CD4-positive, alpha-beta memory T cell (primary cell): ENCODE measurements around the gene MANBA. TPM values are rescaled to one million over a fixed set of nuclear protein-coding genes. Genes with fewer than 3 reads are reported as not detected.

ENCODE experiments used
- CTCF ChIA-PET: fragments of 350-600 bp; sonication (Branson Sonifier 250); formaldehyde crosslinking; loops from one replicate; lab custom pipeline; 2021; ENCODE audit warnings: inconsistent platforms; ENCODE audit not compliant: partially characterized antibody; lab: Charles Lee
- POLR2A ChIA-PET: fragments of 350-600 bp; sonication (Branson Sonifier 250); formaldehyde crosslinking; loops from one replicate; lab custom pipeline; 2021; ENCODE audit not compliant: partially characterized antibody; lab: Charles Lee
- DNase-seq, 5 donors: peaks; one replicate each; pipeline versions ENCODE4 v3.0.0 to v3.0.0-alpha.2; 2020 to 2022; ENCODE audit warnings: mixed read lengths in 1 of 5
- H3K27ac ChIP-seq: one replicate; pipeline ENCODE4 v1.7.0; 2013; ENCODE audit warnings: low read depth, low read length
- H3K27me3 ChIP-seq: 2 replicates; pipeline ENCODE4 v1.7.0; 2013; ENCODE audit warnings: mild to moderate bottlenecking, low read length, moderate library complexity; ENCODE audit not compliant: insufficient read depth
- H3K36me3 ChIP-seq: 2 replicates; pipeline ENCODE4 v1.7.0; 2013; ENCODE audit warnings: mild to moderate bottlenecking, low read length, moderate library complexity; ENCODE audit not compliant: insufficient read depth
- H3K4me1 ChIP-seq: 2 replicates; pipeline ENCODE4 v1.7.0; 2013; ENCODE audit warnings: mild to moderate bottlenecking, low read length, moderate library complexity; ENCODE audit not compliant: insufficient read depth
- H3K4me3 ChIP-seq, 2 donors: one replicate each; pipeline ENCODE4 v1.7.0; 2013; ENCODE audit warnings: low read length in 2 of 2, mild to moderate bottlenecking in 1 of 2
- H3K9me3 ChIP-seq, 2 donors: one replicate each; pipeline ENCODE4 v1.7.0; 2013; ENCODE audit warnings: low read length in 2 of 2, control low read depth in 1 of 2; ENCODE audit not compliant: control insufficient read depth in 1 of 2
- H3K27ac Mint-ChIP-seq, 7 donors: one replicate each; pipeline ENCODE4 v1.8.0; 2020 to 2021; ENCODE audit warnings: mixed read lengths in 7 of 7, mild to moderate bottlenecking in 6 of 7, inconsistent platforms in 3 of 7, moderate library complexity in 3 of 7
- H3K27me3 Mint-ChIP-seq, 2 donors: one replicate each; pipeline ENCODE4 v1.8.0; 2020 to 2021; ENCODE audit warnings: mixed read lengths in 2 of 2
- H3K36me3 Mint-ChIP-seq, 2 donors: one replicate each; pipeline ENCODE4 v1.8.0; 2020 to 2021; ENCODE audit warnings: mixed read lengths in 2 of 2, inconsistent platforms in 1 of 2, mild to moderate bottlenecking in 1 of 2
- H3K4me1 Mint-ChIP-seq, 4 donors: one replicate each; pipeline ENCODE4 v1.8.0; 2020 to 2021; ENCODE audit warnings: mixed read lengths in 4 of 4, mild to moderate bottlenecking in 1 of 4
- H3K4me3 Mint-ChIP-seq, 8 donors: one replicate each; pipeline ENCODE4 v1.8.0; 2020 to 2021; ENCODE audit warnings: mixed read lengths in 8 of 8, mild to moderate bottlenecking in 7 of 8, moderate library complexity in 6 of 8, inconsistent platforms in 3 of 8
- H3K9me3 Mint-ChIP-seq, 8 donors: one replicate each; pipeline ENCODE4 v1.8.0; 2020 to 2021; ENCODE audit warnings: mixed read lengths in 8 of 8, mild to moderate bottlenecking in 5 of 8, inconsistent platforms in 3 of 8, moderate library complexity in 1 of 8
- intact Hi-C: fragments of 100-400 bp; cut with micrococcal nuclease; formaldehyde crosslinking; loops from one replicate; pipeline ENCODE4 v1.15.1; 2023
- polyA plus RNA-seq, 2 donors: library from polyadenylated mRNA; unstranded; fragments of 300-500 nt; fragmentation: Illumina TruSeq; gene quantifications; one replicate each; pipeline ENCODE4 v1.2.3, GENCODE V29; 2021
- total RNA-seq, 2 experiments: library from RNA; stranded (reverse); gene quantifications; one replicate each; pipeline ENCODE4 v1.2.3, GENCODE V29; 2021

The MANBA gene
- total and polyA plus RNA-seq, 4 experiments from 2014 or later = 13.5 to 33.2 (median 26.3) TPM

GRCh38 chr4:102606846-102607450 is 153.8 kb downstream of the MANBA start:
- POLR2A ChIA-PET = interaction anchor here (1.2 kb wide), 1 partner anchor 22 kb away, joined by 3 read pairs; no protein-coding TSS in a partner anchor
- Histone ChIP-seq H3K4me1 (peaks cover 64% of the 10 kb centered on the region), H3K36me3 (peaks cover 42% of the 10 kb centered on the region), H3K27me3 (no peaks in the 10 kb centered on the region), H3K27ac (no peak overlapping the region), H3K9me3 (no peaks in the 10 kb centered on the region), H3K4me3 (no peak overlapping the region)
- Mint-ChIP-seq H3K27me3 (no peaks in the 10 kb centered on the region), H3K9me3 (peaks cover 0 to 2% (median 0%) of the 10 kb centered on the region in 8 donors), H3K4me1 (peaks cover 37 to 84% (median 61%) of the 10 kb centered on the region in 4 donors), H3K36me3 (peaks cover 78 to 84% of the 10 kb centered on the region in 2 donors), H3K4me3 (peak overlapping the region in 3 of 8 donors; percentile 15 to 54 (median 36)), H3K27ac (peak overlapping the region in 6 of 7 donors; percentile 22 to 94 (median 70))
- intact Hi-C loops = no loop called here
- DNase-seq = no peak
- CTCF ChIA-PET = no interaction called here

DNA sequence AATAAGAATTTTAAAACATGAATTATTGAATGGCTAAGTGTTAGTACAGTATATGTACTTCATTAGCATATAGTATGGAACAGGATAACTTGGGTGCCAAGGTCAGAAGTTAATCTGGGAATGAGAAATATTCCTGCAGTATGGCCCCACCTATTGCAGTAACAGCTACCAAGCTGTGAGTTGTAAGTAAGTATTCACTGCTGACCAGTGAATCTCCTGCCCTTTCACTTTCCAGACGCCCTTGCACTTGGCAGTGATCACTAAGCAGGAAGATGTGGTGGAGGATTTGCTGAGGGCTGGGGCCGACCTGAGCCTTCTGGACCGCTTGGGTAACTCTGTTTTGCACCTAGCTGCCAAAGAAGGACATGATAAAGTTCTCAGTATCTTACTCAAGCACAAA is 154.5 kb downstream of the MANBA start:
- intact Hi-C loops = no loop called here

DNA sequence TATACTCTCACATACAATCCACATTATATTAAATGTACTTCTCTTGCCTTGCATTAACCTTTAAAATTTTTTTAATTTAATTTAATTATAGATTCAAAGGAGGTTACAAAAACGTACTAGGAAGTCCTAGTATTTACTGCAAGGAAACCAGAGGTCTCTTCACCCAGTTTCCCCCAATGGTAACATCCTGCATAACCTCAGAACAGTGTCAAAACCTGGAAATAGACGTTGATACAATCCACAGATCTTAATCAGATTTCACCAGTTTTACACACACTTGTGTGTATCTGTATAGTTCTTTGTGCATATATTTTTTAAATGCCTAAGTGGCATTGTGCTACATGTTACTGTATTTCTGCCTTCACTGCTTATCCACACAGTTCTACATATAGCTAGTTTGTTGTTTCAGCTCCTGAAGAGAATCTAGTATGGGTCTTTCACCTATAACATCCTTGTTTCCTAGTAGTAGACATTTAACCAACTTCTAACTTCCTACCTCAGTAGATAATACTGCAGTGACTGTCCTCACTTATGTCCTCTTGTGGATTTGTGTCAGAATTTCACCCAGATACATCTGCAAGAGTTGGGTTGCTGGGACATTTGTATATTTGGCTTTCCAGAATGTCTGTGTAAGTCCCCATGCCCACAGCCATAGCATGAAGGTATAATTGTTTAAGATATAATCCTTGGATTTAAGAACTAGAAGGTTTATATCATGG is 156.4 kb downstream of the MANBA start:
- Mint-ChIP-seq H3K27ac (peak overlapping the region in 3 of 7 donors; percentile 10 to 64 (median 33)), H3K4me3 (peak overlapping the region in 2 of 8 donors; percentile 3 to 38), H3K4me1 (peaks cover 30 to 84% (median 59%) of the 10 kb centered on the region in 4 donors), H3K9me3 (no peaks in the 10 kb centered on the region), H3K36me3 (peaks cover 78 to 81% of the 10 kb centered on the region in 2 donors), H3K27me3 (no peaks in the 10 kb centered on the region)
- no peak overlapping the region for H3K4me3 ChIP-seq
- intact Hi-C loops = no loop called here
- H3K9me3 ChIP-seq = no peaks in the 10 kb centered on the region
- H3K4me1 ChIP-seq = peaks cover 56% of the 10 kb centered on the region
- ChIA-PET CTCF (interaction anchor here (1.3 to 1.7 kb wide), 2 partner anchors 28 to 104 kb away, joined by 3 to 6 read pairs; no protein-coding TSS in a partner anchor), POLR2A (interaction anchor here (1.0 to 1.1 kb wide), 2 partner anchors 13 to 101 kb away, joined by 3 read pairs; no protein-coding TSS in a partner anchor)
- DNase-seq = no peak
- no peaks in the 10 kb centered on the region for H3K27me3 ChIP-seq
- peaks cover 48% of the 10 kb centered on the region for H3K36me3 ChIP-seq
- no peak overlapping the region for H3K27ac ChIP-seq

More for the DNA sequence above, 154.5 kb downstream of the MANBA start:
- H3K27ac Mint-ChIP-seq = peak overlapping the region in 5 of 7 donors; percentile 7 to 94 (median 36)
- H3K4me1 ChIP-seq = peaks cover 57% of the 10 kb centered on the region
- peaks cover 78 to 82% of the 10 kb centered on the region in 2 donors for H3K36me3 Mint-ChIP-seq
- H3K27ac ChIP-seq = no peak overlapping the region
- H3K4me1 Mint-ChIP-seq = peaks cover 30 to 84% (median 58%) of the 10 kb centered on the region in 4 donors
- no peak overlapping the region for H3K4me3 Mint-ChIP-seq
- no peak overlapping the region for H3K4me3 ChIP-seq
- H3K9me3 ChIP-seq = no peaks in the 10 kb centered on the region
- H3K36me3 ChIP-seq = peaks cover 40% of the 10 kb centered on the region
- peaks cover 0 to 2% (median 0%) of the 10 kb centered on the region in 8 donors for H3K9me3 Mint-ChIP-seq
- no peak for DNase-seq
- no peaks in the 10 kb centered on the region for H3K27me3 ChIP-seq
- ChIA-PET POLR2A (interaction anchor here (1.2 kb wide), 1 partner anchor 21 kb away, joined by 3 read pairs; no protein-coding TSS in a partner anchor), CTCF (interaction anchor here (1.2 to 1.7 kb wide), 2 partner anchors 9 to 106 kb away, joined by 3 to 6 read pairs; no protein-coding TSS in a partner anchor)
- no peaks in the 10 kb centered on the region for H3K27me3 Mint-ChIP-seq

DNA sequence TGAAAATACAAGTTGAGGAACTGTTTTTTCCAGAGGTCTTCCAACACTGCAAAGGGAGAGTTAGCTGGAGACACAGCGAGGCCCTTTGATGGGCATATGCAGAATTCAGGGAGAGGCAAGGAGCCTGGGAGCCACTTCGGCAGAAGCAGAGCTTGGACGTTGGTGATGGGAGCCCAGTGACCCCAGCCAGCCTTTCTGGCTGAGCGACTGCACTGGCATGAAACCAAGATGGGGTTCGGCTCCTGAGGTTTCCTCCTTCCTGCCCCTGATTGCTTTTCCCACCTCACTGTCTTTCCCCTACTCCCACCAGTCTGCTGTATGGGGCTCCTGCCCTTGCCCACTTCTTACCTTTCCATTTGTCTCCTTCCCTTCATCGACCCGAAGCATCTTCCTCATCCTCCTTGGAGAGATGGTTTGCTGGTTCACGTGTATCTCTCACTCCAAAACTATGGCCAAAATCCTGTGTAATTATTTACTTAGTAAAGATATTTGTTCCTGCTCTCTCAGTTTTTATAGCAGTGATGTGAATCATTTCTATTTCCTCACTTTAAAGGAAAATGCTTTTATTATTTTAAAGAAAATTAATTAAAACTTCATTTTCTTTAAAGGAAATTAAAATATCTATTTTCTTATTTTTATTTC is 159.1 kb downstream of the MANBA start:
- Histone ChIP-seq H3K27ac (no peak overlapping the region), H3K27me3 (no peaks in the 10 kb centered on the region), H3K4me1 (peaks cover 59% of the 10 kb centered on the region), H3K36me3 (peaks cover 32% of the 10 kb centered on the region), H3K4me3 (no peak overlapping the region), H3K9me3 (no peaks in the 10 kb centered on the region)
- Mint-ChIP-seq H3K9me3 (no peaks in the 10 kb centered on the region), H3K36me3 (peaks cover 72 to 79% of the 10 kb centered on the region in 2 donors), H3K4me1 (peaks cover 44 to 84% (median 65%) of the 10 kb centered on the region in 4 donors), H3K27ac (peak overlapping the region in 3 of 7 donors; percentile 47 to 85 (median 68)), H3K27me3 (no peaks in the 10 kb centered on the region), H3K4me3 (no peak overlapping the region)
- ChIA-PET CTCF (interaction anchor here (1.2 kb wide), 1 partner anchor 11 kb away, joined by 3 read pairs; no protein-coding TSS in a partner anchor), POLR2A (interaction anchor here (0.6 to 0.7 kb wide), 2 partner anchors 120 to 266 kb away, joined by 3 read pairs; no protein-coding TSS in a partner anchor)
- intact Hi-C loops = no loop called here
- no peak for DNase-seq

GRCh38 chr4:102600689-102601088 is 160.1 kb downstream of the MANBA start:
- Mint-ChIP-seq H3K4me3 (no peak overlapping the region), H3K27me3 (no peaks in the 10 kb centered on the region), H3K9me3 (no peaks in the 10 kb centered on the region), H3K4me1 (peaks cover 52 to 88% (median 69%) of the 10 kb centered on the region in 4 donors), H3K27ac (peak overlapping the region in 5 of 7 donors; percentile 51 to 91 (median 61)), H3K36me3 (peaks cover 75 to 82% of the 10 kb centered on the region in 2 donors)
- intact Hi-C loops = no loop called here
- no peak for DNase-seq
- H3K27me3 ChIP-seq = no peaks in the 10 kb centered on the region
- POLR2A ChIA-PET = interaction anchor here (5.9 kb wide), 1 partner anchor 12 kb away, joined by 35 read pairs; no protein-coding TSS in a partner anchor
- no peaks in the 10 kb centered on the region for H3K9me3 ChIP-seq
- no peak overlapping the region for H3K27ac ChIP-seq
- H3K4me1 ChIP-seq = peaks cover 69% of the 10 kb centered on the region
- H3K36me3 ChIP-seq = peaks cover 35% of the 10 kb centered on the region
- no peak overlapping the region for H3K4me3 ChIP-seq
- CTCF ChIA-PET = interaction anchor here (2.9 kb wide), 1 partner anchor 12 kb away, joined by 22 read pairs; no protein-coding TSS in a partner anchor

GRCh38 chr4:102599886-102600285 is 160.9 kb downstream of the MANBA start:
- ChIA-PET CTCF (interaction anchor here (0.8 to 2.9 kb wide), 4 partner anchors 13 to 409 kb away, joined by 3 to 22 read pairs (median 3); no protein-coding TSS in a partner anchor), POLR2A (interaction anchor here (1.3 to 5.9 kb wide), 4 partner anchors 13 to 229 kb away, joined by 3 to 35 read pairs (median 4); partner anchors contain the start of gene UBE2D3)
- H3K4me3 ChIP-seq = no peak overlapping the region
- H3K27me3 Mint-ChIP-seq = no peaks in the 10 kb centered on the region
- peaks cover 40% of the 10 kb centered on the region for H3K36me3 ChIP-seq
- peaks cover 52 to 87% (median 68%) of the 10 kb centered on the region in 4 donors for H3K4me1 Mint-ChIP-seq
- no peak for DNase-seq
- H3K27ac ChIP-seq = peak overlapping the region; percentile 10
- peaks cover 66% of the 10 kb centered on the region for H3K4me1 ChIP-seq
- H3K9me3 Mint-ChIP-seq = no peaks in the 10 kb centered on the region
- no peaks in the 10 kb centered on the region for H3K27me3 ChIP-seq
- intact Hi-C loops = no loop called here
- H3K27ac Mint-ChIP-seq = peak overlapping the region in 5 of 7 donors; percentile 31 to 91 (median 84)
- no peak overlapping the region for H3K4me3 Mint-ChIP-seq
- H3K36me3 Mint-ChIP-seq = peaks cover 77 to 81% of the 10 kb centered on the region in 2 donors
- no peaks in the 10 kb centered on the region for H3K9me3 ChIP-seq
